Stimulated activated CD8-positive, alpha-beta memory T cell treated with anti-CD3 and anti-CD28 coated beads, Interleukin-2, amount 100 ng/mL, for 1 hour (primary cell): ENCODE results near the gene LRIT1.

ENCODE experiments used
- DNase-seq, 2 donors: peaks; one replicate each; pipeline ENCODE4 v3.0.0-alpha.2; 2020; ENCODE audit warnings: low read depth in 2 of 2

LRIT1 gene

DNA sequence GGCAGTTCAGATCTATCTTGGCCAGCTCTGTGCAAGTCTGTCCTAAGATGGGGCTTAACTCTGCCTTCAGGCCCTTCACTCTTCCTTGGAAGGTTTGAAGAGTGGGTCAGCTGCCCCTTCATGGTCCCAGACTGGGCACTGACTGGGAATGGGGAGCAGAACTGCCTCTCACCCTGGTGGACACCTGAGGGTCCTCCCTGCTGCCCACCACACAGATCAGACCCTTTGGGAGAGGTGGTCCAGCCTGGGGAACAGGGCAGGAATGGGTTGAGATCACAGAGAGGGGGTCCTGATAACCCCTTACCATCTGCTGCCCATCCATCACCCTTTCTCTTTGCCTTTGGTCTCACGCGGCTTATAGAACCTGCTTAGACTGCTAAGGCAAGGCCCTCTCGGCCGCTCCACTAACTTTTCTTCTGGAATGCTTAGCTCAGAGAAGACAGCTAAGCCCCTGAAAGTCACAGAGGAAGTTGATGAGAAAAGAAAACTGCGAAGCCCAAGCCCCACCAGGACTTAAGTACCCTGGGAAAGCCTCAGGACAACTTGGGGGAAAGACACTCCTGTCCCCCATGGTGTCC is 47.4 kb downstream of the LRIT1 start:
- DNase-seq: no peak

DNA sequence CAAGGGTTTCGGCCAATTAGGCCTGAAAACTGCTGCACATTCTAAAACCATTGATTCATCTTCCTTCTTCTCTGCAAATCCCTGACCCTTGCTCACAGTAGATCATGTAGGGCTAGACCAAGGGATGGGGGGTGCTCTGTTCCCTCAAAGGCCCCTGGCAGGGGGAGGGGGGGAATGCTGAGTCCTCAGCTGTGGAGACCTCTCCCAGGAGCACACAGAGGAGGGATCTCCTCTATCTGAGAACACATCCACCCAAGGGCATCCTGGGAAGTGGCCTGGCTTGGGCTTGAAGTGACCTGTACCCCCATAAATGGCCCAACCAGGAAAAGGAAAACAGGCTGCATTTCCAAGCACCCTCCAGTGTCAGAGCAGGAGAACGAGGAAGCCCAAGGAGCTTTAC is 48.0 kb downstream of the LRIT1 start:
- no peak for DNase-seq

DNA sequence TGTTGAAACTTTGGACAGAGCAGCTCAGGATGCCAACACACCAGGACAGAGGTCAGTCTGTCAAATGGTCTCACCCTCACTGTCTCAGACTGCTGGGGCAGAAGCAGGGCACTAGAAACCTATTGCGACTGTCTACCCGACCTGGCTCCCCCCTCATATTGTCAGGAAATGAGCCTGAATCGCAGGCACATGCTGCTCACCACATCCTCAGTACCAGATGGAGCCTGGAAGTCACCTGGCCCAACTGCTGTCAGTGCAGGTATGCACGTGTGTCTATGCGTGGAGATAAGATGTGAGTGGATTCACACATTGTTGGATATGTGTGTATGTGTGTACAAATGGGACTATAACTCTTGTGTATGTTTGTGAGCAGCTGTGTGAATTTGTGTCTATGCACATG is 50.2 kb downstream of the LRIT1 start:
- no peak for DNase-seq

DNA sequence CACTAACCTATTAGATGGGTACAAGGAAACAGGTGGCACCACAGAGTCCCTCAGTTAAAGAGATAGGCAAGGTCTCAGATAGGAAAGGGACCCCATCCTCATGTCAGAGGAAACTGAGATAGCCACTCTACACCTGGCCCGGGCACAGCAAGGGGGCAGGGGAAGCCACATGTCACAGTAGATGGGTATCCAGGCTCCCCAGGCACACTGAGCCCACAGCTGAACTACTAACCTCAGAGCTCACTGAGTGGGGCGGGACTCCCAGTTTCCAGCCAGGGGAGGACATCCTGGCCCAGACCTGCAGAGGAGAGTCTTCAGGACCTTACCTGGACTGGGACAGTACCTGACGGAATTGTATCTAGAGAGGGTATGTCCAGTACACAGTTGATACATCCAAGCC is 50.7 kb downstream of the LRIT1 start:
- no peak for DNase-seq

- DNase-seq: no peak
These were observed 52.5 kb downstream of the LRIT1 start for GRCh38 chr10:84188815-84189214.

- DNase-seq: no peak
These were observed 55.7 kb downstream of the LRIT1 start for GRCh38 chr10:84185526-84186175.

DNA sequence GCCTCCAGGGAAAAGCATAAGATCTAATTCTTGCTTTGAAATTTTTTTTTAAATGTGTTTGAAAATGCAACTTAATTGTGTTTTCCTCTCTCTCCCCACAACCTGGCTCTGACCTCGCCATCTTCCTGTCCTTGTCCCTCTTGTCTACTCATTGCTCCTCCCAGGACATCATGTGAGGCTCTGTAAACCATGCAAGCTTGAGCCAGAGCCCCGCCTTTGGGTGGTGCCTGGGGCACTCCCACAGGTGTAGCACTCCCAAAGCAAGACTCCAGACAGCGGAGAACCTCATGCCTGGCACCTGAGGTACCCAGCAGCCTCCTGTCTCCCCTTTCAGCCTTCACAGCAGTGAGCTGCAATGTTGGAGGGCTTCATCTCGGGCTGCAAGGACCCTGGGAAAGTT is 56.8 kb downstream of the LRIT1 start:
- no peak for DNase-seq

DNA sequence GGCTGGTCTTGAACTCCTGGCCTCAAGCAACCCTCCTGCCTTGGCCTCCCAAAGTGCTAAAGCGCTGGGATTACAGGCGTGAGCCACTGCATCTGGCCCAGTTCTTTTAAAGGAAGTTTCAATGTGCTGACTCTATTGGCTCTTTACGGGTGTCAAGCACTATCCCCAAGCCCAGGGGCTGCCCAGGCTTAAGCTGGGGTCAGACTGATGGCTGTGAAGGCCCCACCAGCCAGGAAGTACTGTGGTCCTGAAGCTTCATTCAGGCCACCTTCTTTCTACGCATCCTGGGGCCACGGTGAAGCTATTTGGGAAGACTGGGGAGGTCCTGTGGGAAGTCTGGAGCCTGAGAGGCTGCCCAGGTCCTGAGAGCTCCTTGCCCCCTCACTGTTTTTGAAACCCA is 59.7 kb downstream of the LRIT1 start:
- DNase-seq: no peak
